ENCODE measurements around the gene CCDC87.
A peak's percentile ranks its signal among the peaks of the same experiment; 100 is the strongest.

- TF ChIP-seq POLR2A (IDR thresholded peaks at IDR 0.05) (peak; percentile 100), EP300 (IDR thresholded peaks at IDR 0.05) (no peak)
These were observed 23.7 kb upstream of the CCDC87 start, which contains the start of gene RBM14 for GRCh38 chr11:66616379-66617154.

Measured in ovary (tissue), 1 donor.